Measurements from ENCODE around the gene CCDC57. TPM values are rescaled to one million over a fixed set of nuclear protein-coding genes. Genes with fewer than 3 reads are reported as not detected.

The CCDC57 gene
- total RNA-seq, 1 experiment from 2014 or later, result 140 TPM

DNA sequence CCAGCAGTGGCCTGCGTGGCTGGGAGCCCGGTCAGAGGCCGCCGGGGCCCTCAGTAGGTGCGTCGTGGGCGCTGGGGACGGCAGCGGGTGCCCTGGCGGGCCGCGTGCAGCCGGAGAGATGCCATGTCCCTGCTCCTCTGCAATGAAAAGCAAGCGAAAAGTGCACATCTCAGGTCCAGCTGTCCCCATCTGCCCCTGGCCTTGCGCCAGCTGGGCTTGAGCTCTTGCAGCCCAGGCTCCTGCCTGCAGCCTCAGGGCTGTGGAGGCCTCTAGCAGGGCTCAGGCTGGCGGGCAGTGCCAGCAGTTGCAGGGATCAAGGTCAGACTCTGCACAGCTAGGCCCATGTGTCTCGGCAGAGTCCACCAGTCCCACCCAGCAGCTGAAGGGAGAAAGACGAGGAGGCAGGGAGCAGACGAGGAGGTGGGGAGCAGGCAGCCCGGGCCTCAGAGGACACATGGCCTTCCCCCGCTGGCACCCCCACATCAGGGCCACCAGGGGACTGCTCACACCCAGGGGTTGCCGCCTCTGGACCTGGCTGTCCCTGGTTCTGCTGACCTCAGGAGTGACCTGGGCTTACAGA lies 27.4 kb upstream of the CCDC57 start:
- H3K36me3 ChIP-seq (ENCODE audit: low read depth), result no peaks in the 10 kb centered on the region
- intact Hi-C loops (cut with micrococcal nuclease; ENCODE audit: unreplicated experiment), result loop anchor here (5.0 to 10.0 kb wide), 3 partner anchors 33 to 255 kb away; partner anchors contain the start of genes DCXR and RAC3
- H4K20me1 ChIP-seq (ENCODE audit: insufficient read depth), result peaks cover 81% of the 10 kb centered on the region
- peaks cover 11% of the 10 kb centered on the region; the same call in 1 of the 2 replicates for H3K79me2 ChIP-seq (ENCODE audit: low read depth)
- BruUV-seq (replicated peaks), result no TSS peak
- H3F3A ChIP-seq (ENCODE audit: insufficient read depth, low read depth), result peaks cover 82% of the 10 kb centered on the region; the same call in 1 of the 2 replicates
- H3K27ac ChIP-seq, result no peak overlapping the region
- no peak overlapping the region for H3K4me3 ChIP-seq
- H3K27me3 ChIP-seq (ENCODE audit: insufficient read depth, low read depth), result no peaks in the 10 kb centered on the region
- no peak overlapping the region for H3K4me2 ChIP-seq
- no peak for TF ChIP-seq EZH2 (IDR thresholded peaks at IDR 0.05; ENCODE audit: low read depth)
- TF ChIP-seq, protein P1, sequence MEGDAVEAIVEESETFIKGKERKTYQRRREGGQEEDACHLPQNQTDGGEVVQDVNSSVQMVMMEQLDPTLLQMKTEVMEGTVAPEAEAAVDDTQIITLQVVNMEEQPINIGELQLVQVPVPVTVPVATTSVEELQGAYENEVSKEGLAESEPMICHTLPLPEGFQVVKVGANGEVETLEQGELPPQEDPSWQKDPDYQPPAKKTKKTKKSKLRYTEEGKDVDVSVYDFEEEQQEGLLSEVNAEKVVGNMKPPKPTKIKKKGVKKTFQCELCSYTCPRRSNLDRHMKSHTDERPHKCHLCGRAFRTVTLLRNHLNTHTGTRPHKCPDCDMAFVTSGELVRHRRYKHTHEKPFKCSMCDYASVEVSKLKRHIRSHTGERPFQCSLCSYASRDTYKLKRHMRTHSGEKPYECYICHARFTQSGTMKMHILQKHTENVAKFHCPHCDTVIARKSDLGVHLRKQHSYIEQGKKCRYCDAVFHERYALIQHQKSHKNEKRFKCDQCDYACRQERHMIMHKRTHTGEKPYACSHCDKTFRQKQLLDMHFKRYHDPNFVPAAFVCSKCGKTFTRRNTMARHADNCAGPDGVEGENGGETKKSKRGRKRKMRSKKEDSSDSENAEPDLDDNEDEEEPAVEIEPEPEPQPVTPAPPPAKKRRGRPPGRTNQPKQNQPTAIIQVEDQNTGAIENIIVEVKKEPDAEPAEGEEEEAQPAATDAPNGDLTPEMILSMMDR (conservative IDR thresholded peaks at IDR 0.05), result no peak
- peaks cover 15% of the 10 kb centered on the region for H3K4me1 ChIP-seq (replicated peaks; ENCODE audit: insufficient read depth)
- H2AFZ ChIP-seq, result no peak overlapping the region
- H3K9me2 ChIP-seq (ENCODE audit: insufficient read depth), result no peaks in the 10 kb centered on the region
- POLR2A ChIA-PET (ENCODE audit: unreplicated experiment), result no interaction called here
- CTCF ChIA-PET, result no interaction called here
- DNase-seq, result no peak
- H3K9me3 ChIP-seq (ENCODE audit: insufficient read depth, low read depth), result no peaks in the 10 kb centered on the region

DNA sequence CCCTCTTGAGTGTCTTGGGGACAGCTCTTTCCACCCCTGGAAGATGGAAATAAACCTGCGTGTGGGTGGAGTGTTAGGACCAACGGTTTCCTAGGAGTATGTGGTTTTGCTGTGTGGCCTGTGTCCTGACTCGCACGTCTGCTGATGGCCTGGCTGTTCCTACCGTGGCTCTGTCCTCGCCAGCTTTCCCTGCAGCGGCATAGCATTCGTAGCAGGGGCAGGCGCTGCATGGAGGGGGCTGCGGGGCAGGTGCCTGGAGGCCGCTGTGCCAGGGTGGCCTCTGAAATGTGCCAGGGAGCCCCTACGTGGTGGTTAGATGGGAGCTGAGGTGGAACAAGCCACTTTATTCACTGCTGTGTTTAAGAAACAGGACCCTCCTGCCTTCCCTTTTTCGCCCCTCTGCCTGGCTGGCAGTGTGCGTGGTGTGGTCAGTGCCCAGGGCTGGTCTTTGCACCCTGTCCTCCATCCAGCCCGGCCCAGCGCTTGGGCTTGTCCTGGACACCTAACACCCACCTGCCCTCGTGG lies 26.8 kb upstream of the CCDC57 start:
- H3K4me2 ChIP-seq, result no peak overlapping the region
- H3K36me3 ChIP-seq (ENCODE audit: low read depth), result no peaks in the 10 kb centered on the region
- H3F3A ChIP-seq (ENCODE audit: insufficient read depth, low read depth), result peaks cover 80% of the 10 kb centered on the region; the same call in 1 of the 2 replicates
- no peak overlapping the region for H3K4me3 ChIP-seq
- H3K27me3 ChIP-seq (ENCODE audit: insufficient read depth, low read depth), result no peaks in the 10 kb centered on the region
- DNase-seq, result no peak
- no peaks in the 10 kb centered on the region for H3K9me2 ChIP-seq (ENCODE audit: insufficient read depth)
- ChIA-PET CTCF (no interaction called here), POLR2A (ENCODE audit: unreplicated experiment) (no interaction called here)
- intact Hi-C loops (cut with micrococcal nuclease; ENCODE audit: unreplicated experiment), result loop anchor here (10.0 kb wide), 1 partner anchor 255 kb away; no protein-coding TSS in a partner anchor
- no peaks in the 10 kb centered on the region for H3K9me3 ChIP-seq (ENCODE audit: insufficient read depth, low read depth)
- peaks cover 81% of the 10 kb centered on the region for H4K20me1 ChIP-seq (ENCODE audit: insufficient read depth)
- no peak overlapping the region for H2AFZ ChIP-seq
- peaks cover 20% of the 10 kb centered on the region for H3K4me1 ChIP-seq (replicated peaks; ENCODE audit: insufficient read depth)
- no peak overlapping the region for H3K27ac ChIP-seq
- peaks cover 16% of the 10 kb centered on the region for H3K79me2 ChIP-seq (ENCODE audit: low read depth)
- BruUV-seq (replicated peaks), result no TSS peak
- TF ChIP-seq EZH2 (IDR thresholded peaks at IDR 0.05; ENCODE audit: low read depth), result no peak
- TF ChIP-seq, protein P1 (conservative IDR thresholded peaks at IDR 0.05), result no peak

DNA sequence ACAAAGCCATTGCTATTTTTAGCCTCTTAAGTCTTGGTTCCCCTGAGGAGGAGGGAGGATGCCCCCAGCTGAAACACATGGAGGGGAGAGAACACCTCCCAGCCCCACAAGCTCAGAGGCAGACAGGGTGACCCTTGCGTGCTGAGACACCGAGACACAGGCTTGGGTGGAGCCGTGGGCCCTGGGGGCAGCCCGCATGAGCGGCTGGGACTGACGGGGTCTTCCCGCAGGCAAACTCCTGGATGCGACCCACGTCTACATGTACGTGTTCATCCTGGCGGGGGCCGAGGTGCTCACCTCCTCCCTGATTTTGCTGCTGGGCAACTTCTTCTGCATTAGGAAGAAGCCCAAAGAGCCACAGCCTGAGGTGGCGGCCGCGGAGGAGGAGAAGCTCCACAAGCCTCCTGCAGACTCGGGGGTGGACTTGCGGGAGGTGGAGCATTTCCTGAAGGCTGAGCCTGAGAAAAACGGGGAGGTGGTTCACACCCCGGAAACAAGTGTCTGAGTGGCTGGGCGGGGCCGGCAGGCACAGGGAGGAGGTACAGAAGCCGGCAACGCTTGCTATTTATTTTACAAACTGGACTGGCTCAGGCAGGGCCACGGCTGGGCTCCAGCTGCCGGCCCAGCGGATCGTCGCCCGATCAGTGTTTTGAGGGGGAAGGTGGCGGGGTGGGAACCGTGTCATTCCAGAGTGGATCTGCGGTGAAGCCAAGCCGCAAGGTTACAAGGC lies 26.0 kb upstream of the CCDC57 start:
- BruUV-seq (replicated peaks), result TSS peak; percentile 38
- no peaks in the 10 kb centered on the region for H3K36me3 ChIP-seq (ENCODE audit: low read depth)

More for the DNA sequence above, 26.0 kb upstream of the CCDC57 start:
- POLR2A ChIA-PET (ENCODE audit: unreplicated experiment), result interaction anchor here (0.5 to 0.7 kb wide), 2 partner anchors 54 to 101 kb away, joined by 3 read pairs; no protein-coding TSS in a partner anchor
- no peaks in the 10 kb centered on the region for H3K9me3 ChIP-seq (ENCODE audit: insufficient read depth, low read depth)
- H3K4me2 ChIP-seq, result no peak overlapping the region
- peaks cover 28% of the 10 kb centered on the region for H3K4me1 ChIP-seq (replicated peaks; ENCODE audit: insufficient read depth)
- DNase-seq, result peak in 1 of 2 experiments; percentile 79
- peaks cover 81% of the 10 kb centered on the region for H4K20me1 ChIP-seq (ENCODE audit: insufficient read depth)
- intact Hi-C loops (cut with micrococcal nuclease; ENCODE audit: unreplicated experiment), result loop anchor here (10.0 kb wide), 1 partner anchor 256 kb away; no protein-coding TSS in a partner anchor
- H3F3A ChIP-seq (ENCODE audit: insufficient read depth, low read depth), result peaks cover 80% of the 10 kb centered on the region; the same call in 1 of the 2 replicates
- H2AFZ ChIP-seq, result no peak overlapping the region
- H3K27me3 ChIP-seq (ENCODE audit: insufficient read depth, low read depth), result no peaks in the 10 kb centered on the region
- CTCF ChIA-PET, result interaction anchor here (0.6 kb wide), 1 partner anchor 98 kb away, joined by 3 read pairs; no protein-coding TSS in a partner anchor
- no peaks in the 10 kb centered on the region for H3K9me2 ChIP-seq (ENCODE audit: insufficient read depth)
- no peak overlapping the region for H3K27ac ChIP-seq
- H3K4me3 ChIP-seq, result no peak overlapping the region
- TF ChIP-seq EZH2 (IDR thresholded peaks at IDR 0.05; ENCODE audit: low read depth), result no peak
- TF ChIP-seq, protein P1 (conservative IDR thresholded peaks at IDR 0.05), result no peak
- H3K79me2 ChIP-seq (ENCODE audit: low read depth), result peaks cover 21% of the 10 kb centered on the region

Measured in PC-9 (cell line).